ENCODE measurements around the gene MATN1. TPM values are rescaled to one million over a fixed set of nuclear protein-coding genes. Genes with fewer than 3 reads are reported as not detected.

Gene MATN1
- total RNA-seq, 1 donor from 2014 or later, result 0.22 TPM

DNA sequence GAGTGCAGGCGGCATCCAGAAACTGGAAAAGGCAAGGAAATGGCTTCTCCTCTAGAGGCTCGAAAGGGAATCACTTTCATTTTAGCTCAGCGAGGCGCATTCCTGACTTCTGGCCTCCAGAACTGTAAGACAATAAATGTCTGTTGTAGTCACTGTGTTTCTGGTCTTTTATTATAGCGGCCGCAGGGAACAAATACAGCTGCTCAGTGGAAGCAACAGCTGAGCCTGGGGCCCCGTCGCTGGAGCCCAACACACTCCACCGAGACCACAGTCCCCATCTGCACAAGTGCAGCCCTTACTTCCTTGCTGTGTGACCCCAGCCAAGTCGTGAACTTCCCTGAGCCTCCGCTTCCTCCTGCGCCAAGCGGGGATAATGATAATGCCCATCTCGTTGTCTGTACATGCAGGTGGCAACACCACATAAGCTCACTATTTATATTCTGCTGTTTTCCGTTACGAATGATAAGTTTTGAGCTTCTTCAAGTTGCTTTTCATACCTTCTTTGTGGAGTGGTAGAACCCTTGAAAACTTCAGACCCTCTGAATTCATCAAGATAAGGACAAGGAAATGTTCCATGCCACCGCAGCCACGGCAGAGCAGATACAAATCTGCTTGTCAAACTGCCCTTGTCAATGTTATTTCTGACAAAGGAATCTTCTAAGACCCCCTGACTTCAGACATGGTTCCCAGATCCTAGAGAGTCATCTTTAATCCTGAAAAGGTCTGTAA, 37.4 kb upstream of the MATN1 start:
- Mint-ChIP-seq H3K36me3 (ENCODE audit: unreplicated experiment) (no peaks in the 10 kb centered on the region), H3K9me3 (ENCODE audit: unreplicated experiment) (peaks cover 1% of the 10 kb centered on the region), H3K4me1 (ENCODE audit: low read depth, unreplicated experiment) (peaks cover 26% of the 10 kb centered on the region), H3K27me3 (ENCODE audit: unreplicated experiment) (peaks cover 5% of the 10 kb centered on the region), H3K4me3 (ENCODE audit: unreplicated experiment) (no peak overlapping the region), H3K27ac (ENCODE audit: unreplicated experiment) (no peak overlapping the region)
- TF ChIP-seq, protein P1, sequence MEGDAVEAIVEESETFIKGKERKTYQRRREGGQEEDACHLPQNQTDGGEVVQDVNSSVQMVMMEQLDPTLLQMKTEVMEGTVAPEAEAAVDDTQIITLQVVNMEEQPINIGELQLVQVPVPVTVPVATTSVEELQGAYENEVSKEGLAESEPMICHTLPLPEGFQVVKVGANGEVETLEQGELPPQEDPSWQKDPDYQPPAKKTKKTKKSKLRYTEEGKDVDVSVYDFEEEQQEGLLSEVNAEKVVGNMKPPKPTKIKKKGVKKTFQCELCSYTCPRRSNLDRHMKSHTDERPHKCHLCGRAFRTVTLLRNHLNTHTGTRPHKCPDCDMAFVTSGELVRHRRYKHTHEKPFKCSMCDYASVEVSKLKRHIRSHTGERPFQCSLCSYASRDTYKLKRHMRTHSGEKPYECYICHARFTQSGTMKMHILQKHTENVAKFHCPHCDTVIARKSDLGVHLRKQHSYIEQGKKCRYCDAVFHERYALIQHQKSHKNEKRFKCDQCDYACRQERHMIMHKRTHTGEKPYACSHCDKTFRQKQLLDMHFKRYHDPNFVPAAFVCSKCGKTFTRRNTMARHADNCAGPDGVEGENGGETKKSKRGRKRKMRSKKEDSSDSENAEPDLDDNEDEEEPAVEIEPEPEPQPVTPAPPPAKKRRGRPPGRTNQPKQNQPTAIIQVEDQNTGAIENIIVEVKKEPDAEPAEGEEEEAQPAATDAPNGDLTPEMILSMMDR (IDR thresholded peaks at IDR 0.05; ENCODE audit: partially characterized antibody, unreplicated experiment), result no peak
- no peak for DNase-seq

DNA sequence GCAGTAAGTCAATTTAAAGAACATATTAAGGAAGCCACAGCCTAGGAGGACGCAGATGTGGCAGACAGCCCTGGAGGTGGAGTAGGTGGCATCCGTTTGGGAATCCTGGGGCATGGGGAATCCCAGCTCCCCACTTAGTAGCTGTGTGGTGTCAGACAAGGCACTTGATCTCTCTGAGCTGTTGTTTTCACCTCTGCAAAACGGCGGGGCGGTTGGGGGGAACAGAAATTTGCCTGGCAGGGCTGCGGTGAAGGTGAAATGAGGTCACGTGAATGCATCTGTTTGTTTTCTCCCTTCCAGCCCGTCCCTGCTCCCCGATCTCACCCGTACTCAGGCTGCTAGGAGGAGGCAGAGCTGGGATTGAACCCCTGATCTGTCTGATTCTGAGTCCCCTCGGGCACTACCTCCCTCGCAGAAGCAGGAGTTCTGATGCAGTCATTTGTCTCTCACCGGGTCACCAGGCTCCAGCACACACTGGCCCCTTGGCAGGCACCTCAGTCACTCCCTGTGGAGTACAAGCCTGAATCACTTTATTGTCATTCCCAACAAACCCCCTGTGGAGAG, 36.4 kb upstream of the MATN1 start:
- Mint-ChIP-seq H3K36me3 (ENCODE audit: unreplicated experiment) (no peaks in the 10 kb centered on the region), H3K27ac (ENCODE audit: unreplicated experiment) (no peak overlapping the region), H3K4me3 (ENCODE audit: unreplicated experiment) (no peak overlapping the region), H3K9me3 (ENCODE audit: unreplicated experiment) (peaks cover 1% of the 10 kb centered on the region), H3K4me1 (ENCODE audit: low read depth, unreplicated experiment) (peaks cover 32% of the 10 kb centered on the region), H3K27me3 (ENCODE audit: unreplicated experiment) (peaks cover 7% of the 10 kb centered on the region)
- TF ChIP-seq, protein P1 (IDR thresholded peaks at IDR 0.05; ENCODE audit: partially characterized antibody, unreplicated experiment), result no peak
- no peak for DNase-seq

DNA sequence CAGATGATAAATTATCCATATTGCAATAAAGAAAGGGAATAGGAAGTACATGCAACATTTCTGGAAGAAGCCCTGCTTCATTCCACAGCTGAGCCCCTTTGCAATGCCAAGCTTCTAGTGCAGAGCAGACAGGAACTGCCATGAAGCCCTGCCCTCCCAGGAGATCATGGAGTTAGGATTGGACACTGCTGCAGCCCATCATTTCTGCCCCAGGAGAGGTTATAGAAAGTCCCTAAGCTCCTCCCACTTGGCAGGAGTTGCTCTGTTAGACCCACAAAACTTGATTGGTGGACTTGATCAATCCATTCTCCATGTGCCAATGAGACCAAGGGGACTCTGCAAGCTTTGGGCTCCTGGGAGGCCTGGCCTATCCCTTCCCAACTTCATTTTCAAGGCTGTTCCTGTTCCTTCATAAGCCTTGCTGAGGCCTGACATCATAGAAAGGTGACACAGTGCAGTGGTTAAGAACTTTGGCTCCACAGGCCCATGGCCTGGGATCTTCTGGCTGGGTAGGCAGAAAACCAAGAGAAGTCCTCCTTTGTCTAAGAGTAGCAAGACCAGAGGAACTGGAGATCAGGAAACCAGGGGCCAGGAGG, 35.5 kb upstream of the MATN1 start:
- Mint-ChIP-seq H3K4me3 (ENCODE audit: unreplicated experiment) (no peak overlapping the region), H3K27ac (ENCODE audit: unreplicated experiment) (no peak overlapping the region), H3K4me1 (ENCODE audit: low read depth, unreplicated experiment) (peaks cover 32% of the 10 kb centered on the region), H3K27me3 (ENCODE audit: unreplicated experiment) (peaks cover 7% of the 10 kb centered on the region), H3K9me3 (ENCODE audit: unreplicated experiment) (peaks cover 1% of the 10 kb centered on the region), H3K36me3 (ENCODE audit: unreplicated experiment) (no peaks in the 10 kb centered on the region)
- TF ChIP-seq, protein P1 (IDR thresholded peaks at IDR 0.05; ENCODE audit: partially characterized antibody, unreplicated experiment), result no peak
- DNase-seq, result no peak

DNA sequence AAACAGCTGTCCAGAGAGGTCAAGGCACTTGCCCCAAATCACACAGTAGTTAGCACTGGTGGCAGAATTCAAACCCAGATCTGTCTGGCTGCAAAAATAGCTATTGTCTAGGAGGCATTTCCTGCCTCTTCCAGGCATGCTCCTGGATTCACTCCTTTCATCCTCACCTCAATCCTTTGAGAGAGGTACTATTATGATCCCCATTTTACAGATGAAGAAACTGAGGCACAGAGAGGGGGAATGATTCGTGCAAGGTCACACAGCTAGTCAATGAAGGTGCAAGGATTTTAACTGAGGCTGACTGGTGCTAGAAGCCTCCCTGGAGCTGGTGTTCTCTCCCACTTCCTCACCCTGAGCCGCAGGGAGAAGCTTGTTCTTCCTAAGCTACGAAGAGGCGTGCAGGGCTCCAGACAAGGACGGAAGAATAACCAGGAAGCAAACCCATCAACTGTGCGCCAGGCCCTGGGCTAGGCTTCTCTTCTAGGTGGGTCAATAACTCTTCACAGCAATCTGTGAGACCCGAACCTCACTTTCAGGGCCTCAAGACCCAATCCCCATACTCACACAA, 34.8 kb upstream of the MATN1 start:
- H3K27ac Mint-ChIP-seq (ENCODE audit: unreplicated experiment), result no peak overlapping the region
- H3K27me3 Mint-ChIP-seq (ENCODE audit: unreplicated experiment), result peaks cover 7% of the 10 kb centered on the region
- peaks cover 32% of the 10 kb centered on the region for H3K4me1 Mint-ChIP-seq (ENCODE audit: low read depth, unreplicated experiment)
- DNase-seq, result no peak
- peaks cover 1% of the 10 kb centered on the region for H3K9me3 Mint-ChIP-seq (ENCODE audit: unreplicated experiment)
- H3K4me3 Mint-ChIP-seq (ENCODE audit: unreplicated experiment), result no peak overlapping the region
- TF ChIP-seq, protein P1 (IDR thresholded peaks at IDR 0.05; ENCODE audit: partially characterized antibody, unreplicated experiment), result no peak
- H3K36me3 Mint-ChIP-seq (ENCODE audit: unreplicated experiment), result no peaks in the 10 kb centered on the region

Measured in glutamatergic neuron (in vitro differentiated cells).